22Rv1 (cell line): Measurements from ENCODE around the gene SETBP1.

Source experiments
- CTCF ChIP-seq: fragments of 450-650 bp; IDR thresholded peaks from 2 replicates; pipeline ENCODE4 v1.5.1; 2017; ENCODE audit warnings: mild to moderate bottlenecking
- ZFX ChIP-seq: fragments of 450-650 bp; IDR thresholded peaks from 2 replicates; pipeline ENCODE4 v1.6.1; 2017; ENCODE audit warnings: antibody characterized with exemption, borderline replicate concordance

GRCh38 chr18:44870631-44871502, 190.2 kb downstream of the SETBP1 start:
- TF ChIP-seq CTCF: no peak
- no peak for TF ChIP-seq ZFX
